Measurements from ENCODE around the gene ASPG.

DNA sequence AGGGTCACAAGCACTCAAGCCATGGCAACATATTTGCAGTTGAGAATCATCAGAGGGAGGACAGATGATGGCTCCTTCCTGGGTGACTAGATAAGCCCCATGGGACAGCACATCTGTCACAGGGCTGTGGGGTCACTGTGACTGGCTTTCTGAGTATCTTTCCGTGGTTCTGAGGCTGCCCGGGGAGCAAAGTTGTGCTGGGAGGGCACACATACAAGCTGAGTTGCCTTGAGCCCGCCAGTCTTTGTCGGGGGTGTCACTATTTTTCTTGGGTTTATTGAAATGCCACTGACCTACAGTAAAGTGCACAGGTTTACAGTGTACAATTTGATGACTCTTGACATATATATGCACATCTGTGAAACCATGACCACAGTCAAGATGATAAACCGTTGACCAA, 35.6 kb downstream of the ASPG start:
- TF ChIP-seq, protein P1, sequence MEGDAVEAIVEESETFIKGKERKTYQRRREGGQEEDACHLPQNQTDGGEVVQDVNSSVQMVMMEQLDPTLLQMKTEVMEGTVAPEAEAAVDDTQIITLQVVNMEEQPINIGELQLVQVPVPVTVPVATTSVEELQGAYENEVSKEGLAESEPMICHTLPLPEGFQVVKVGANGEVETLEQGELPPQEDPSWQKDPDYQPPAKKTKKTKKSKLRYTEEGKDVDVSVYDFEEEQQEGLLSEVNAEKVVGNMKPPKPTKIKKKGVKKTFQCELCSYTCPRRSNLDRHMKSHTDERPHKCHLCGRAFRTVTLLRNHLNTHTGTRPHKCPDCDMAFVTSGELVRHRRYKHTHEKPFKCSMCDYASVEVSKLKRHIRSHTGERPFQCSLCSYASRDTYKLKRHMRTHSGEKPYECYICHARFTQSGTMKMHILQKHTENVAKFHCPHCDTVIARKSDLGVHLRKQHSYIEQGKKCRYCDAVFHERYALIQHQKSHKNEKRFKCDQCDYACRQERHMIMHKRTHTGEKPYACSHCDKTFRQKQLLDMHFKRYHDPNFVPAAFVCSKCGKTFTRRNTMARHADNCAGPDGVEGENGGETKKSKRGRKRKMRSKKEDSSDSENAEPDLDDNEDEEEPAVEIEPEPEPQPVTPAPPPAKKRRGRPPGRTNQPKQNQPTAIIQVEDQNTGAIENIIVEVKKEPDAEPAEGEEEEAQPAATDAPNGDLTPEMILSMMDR (optimal IDR thresholded peaks at IDR 0.05 in 1 of 3, IDR thresholded peaks at IDR 0.05 in 1 of 3, conservative IDR thresholded peaks at IDR 0.05 in 1 of 3; ENCODE audit: extremely low read depth in 1 of 3, insufficient read depth in 2 of 3, low read length in 3 of 3) = no peak
- no peak for TF ChIP-seq EZH2 (IDR thresholded peaks at IDR 0.05; ENCODE audit: low read length)

Measured in keratinocyte (primary cell).